IPS-NIHi7 (cell line): Measurements from ENCODE around the gene CCDC136.
A peak's percentile ranks its signal among the peaks of the same experiment; 100 is the strongest.

ENCODE experiments used
- DNase-seq: peaks from one replicate; pipeline ENCODE4 v3.0.0; 2012; ENCODE audit warnings: mixed read lengths; ENCODE audit errors: extremely low spot score

The CCDC136 gene

GRCh38 chr7:128805225-128805624 lies 13.5 kb downstream of the CCDC136 start:
- no peak for DNase-seq

- no peak for DNase-seq
These were observed 15.4 kb downstream of the CCDC136 start for GRCh38 chr7:128807191-128807590.

- no peak for DNase-seq
These were observed 17.6 kb downstream of the CCDC136 start for GRCh38 chr7:128809363-128809762.

- DNase-seq: no peak
These were observed 18.7 kb downstream of the CCDC136 start for GRCh38 chr7:128810473-128810872.

- DNase-seq: no peak
These were observed 19.2 kb downstream of the CCDC136 start for GRCh38 chr7:128810997-128811396.

- DNase-seq: no peak
These were observed 20.1 kb downstream of the CCDC136 start for GRCh38 chr7:128811631-128812430.

GRCh38 chr7:128812514-128813168 lies 20.9 kb downstream of the CCDC136 start:
- peak; percentile 26 for DNase-seq

GRCh38 chr7:128814499-128814898 lies 22.7 kb downstream of the CCDC136 start:
- DNase-seq: no peak

- no peak for DNase-seq
These were observed 23.6 kb downstream of the CCDC136 start for GRCh38 chr7:128815289-128815942.

- DNase-seq: no peak
These were observed 26.9 kb downstream of the CCDC136 start for GRCh38 chr7:128818694-128819093.

GRCh38 chr7:128821724-128822123 lies 30.0 kb downstream of the CCDC136 start:
- no peak for DNase-seq

GRCh38 chr7:128826512-128826911 lies 34.7 kb downstream of the CCDC136 start:
- DNase-seq: no peak

- DNase-seq: no peak
These were observed 35.1 kb downstream of the CCDC136 start for GRCh38 chr7:128826916-128827247.

- DNase-seq: peak; percentile 62
These were observed 35.6 kb downstream of the CCDC136 start for GRCh38 chr7:128827248-128827958.

GRCh38 chr7:128827971-128828711 lies 36.4 kb downstream of the CCDC136 start:
- no peak for DNase-seq

GRCh38 chr7:128829391-128830166 lies 37.8 kb downstream of the CCDC136 start:
- DNase-seq: no peak

GRCh38 chr7:128830231-128831177 lies 38.7 kb downstream of the CCDC136 start, which contains the start of gene FLNC:
FLNC (plus strand) TSS chr7:128830406; CDS start chr7:128830638, 232 bp downstream.
- peak; percentile 41 for DNase-seq

- DNase-seq: peak; percentile 60
These were observed 39.6 kb downstream of the CCDC136 start for GRCh38 chr7:128831178-128831993.
